GM21381 (cell line): Measurements from ENCODE around the gene JRKL.

Experiments used
- ATAC-seq: cut with Tn5 transposase; IDR thresholded peaks from one replicate; pipeline ENCODE4 v1.9.1; 2021; ENCODE audit warnings: mild to moderate bottlenecking, moderate library complexity; ENCODE audit not compliant: unreplicated experiment

JRKL gene

DNA sequence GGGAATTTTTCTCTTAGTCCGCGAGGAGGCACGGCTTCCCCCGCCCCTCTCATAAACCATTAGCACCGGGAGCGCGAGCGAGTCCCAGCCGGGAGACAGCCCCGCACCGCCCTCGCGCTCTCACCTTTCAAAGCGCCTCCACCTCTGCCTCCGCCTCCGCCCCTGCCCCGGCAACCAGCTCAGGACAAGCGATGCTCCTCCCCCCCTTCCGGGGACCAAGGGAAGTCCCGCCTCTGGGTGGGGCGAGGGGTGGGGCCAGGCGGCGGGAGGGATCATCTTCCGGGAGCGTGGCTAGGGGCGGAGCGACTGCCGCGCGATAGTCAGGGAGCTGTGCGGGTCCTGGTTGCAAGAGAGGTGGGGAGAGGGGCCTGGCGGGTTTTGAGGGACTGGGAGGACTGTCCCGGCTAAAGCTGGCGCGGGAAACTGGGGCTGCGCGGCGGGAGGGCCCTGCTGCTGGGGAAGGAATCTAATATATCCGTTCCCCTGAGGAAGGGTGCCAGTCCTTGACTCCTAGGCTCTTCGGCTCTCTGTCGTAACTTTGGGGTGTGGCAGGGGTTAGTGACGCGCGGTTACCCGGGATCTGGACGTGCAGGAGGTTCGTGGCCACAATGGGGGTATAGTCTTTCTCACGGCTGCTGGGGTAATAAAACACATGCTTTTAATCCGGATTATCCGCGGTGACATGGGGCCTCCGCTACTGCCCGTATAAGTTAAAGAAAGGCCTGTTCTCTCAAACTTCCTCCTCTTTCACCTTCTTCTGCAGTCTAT lies at the start of gene JRKL, which contains the start of gene CCDC82:
TSS of gene JRKL (plus strand) at position 294 of the 768 bp plus-strand sequence. CDS start 637 bp downstream, outside the sequence.
TSS of gene CCDC82 (minus strand) at position 193 of the 768 bp plus-strand sequence. CDS start 5,165 bp downstream, outside the sequence.
- peak; percentile 94 for ATAC-seq

DNA sequence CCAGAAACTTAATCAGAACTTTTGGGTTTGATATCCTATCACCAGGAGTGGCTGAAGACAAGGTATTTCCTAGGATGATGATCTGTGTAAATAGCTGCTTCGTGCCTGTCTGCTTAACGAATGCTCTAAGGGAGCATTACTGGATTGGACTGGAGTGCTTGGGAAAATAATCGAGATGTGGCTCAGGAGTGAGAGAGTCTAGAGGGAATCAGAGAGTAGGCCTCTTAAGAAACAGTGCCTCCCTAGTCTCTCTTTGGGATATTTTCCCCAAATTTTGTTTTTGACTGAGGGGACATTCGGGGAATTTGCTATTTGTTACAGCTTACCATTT lies 49.3 kb upstream of the JRKL start:
- no peak for ATAC-seq

DNA sequence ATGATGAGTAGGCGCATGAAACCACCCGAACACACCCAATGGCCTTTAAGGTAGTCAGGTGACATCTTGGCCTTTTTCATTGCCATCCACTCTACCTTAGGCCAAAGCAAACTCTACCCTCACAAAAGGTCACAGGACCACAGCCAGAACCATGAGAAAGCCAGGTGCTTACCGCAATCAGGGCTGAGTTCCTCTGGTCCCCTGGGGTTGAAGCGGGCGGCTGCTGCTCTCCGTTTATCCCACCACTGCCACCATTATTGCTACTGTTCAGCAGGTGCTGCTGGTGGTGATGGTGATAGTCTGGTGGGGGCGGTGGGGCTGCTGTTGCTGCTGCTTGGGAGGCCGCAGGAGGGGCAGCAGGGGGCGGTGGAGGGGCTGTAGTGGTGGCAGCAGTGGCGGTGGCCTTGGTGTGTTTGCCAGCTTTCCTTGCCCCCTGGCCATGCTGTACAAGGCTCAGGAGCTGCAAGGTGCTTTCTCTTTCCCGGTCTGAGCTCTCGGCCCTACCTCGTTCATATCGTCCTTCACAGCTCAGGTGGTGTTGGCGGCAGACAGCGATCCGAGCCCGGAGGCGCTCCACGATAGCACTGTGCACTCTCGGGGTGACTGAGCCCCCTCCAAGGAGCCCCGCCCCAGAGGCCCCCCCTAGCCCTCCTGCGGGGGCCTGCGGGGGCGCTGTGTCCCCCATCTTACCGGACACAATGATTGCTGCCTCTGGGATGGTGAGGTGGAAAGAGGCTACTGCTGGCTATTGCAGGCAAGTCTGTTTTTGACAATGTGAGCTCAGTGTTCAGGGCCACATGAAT lies 48.4 kb upstream of the JRKL start:
- ATAC-seq: peak; percentile 32

DNA sequence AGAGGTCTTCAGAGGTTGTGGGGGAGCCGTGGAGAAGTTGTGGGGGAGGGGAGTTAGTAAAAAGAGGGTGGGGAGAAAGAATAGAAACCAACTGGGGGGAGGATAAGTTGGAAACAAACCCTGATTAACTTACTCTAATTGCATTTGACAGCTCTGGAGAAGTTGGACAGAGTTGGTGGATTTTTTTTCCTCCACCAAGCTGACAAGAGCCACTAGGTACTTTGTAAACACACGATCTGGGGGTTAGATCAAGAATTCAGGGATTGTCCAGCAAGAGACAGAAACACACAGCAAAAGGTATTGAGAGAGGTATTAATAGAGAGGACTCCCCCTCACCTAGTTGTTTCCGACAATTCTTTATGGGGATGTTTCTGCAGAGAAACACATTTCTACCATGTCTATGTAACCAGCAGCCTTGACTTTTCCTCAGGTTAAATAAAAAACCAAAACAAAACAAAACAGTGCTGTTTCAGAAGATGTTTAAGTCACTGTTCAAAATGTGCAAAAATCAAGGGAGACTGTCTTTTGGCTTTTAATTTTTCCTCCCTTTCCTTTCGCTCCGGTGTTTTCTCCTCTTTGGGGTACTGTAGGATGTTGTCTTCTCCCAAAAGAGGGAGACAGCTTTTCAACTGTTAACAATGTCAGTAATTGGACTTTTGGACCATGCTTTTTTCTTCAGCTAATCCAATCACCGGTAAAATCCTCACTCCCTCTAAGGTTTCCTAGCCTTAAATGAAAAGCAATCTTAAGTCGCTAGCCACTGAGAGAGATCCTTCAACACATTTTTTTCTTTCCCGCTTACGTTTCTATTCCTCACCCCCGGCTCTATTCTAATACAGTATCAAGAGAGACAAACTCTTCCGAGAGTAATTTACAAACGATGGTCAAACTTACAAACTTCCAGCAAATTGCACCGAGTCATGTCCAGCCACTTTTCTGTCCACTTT lies 47.5 kb upstream of the JRKL start:
- ATAC-seq: no peak

DNA sequence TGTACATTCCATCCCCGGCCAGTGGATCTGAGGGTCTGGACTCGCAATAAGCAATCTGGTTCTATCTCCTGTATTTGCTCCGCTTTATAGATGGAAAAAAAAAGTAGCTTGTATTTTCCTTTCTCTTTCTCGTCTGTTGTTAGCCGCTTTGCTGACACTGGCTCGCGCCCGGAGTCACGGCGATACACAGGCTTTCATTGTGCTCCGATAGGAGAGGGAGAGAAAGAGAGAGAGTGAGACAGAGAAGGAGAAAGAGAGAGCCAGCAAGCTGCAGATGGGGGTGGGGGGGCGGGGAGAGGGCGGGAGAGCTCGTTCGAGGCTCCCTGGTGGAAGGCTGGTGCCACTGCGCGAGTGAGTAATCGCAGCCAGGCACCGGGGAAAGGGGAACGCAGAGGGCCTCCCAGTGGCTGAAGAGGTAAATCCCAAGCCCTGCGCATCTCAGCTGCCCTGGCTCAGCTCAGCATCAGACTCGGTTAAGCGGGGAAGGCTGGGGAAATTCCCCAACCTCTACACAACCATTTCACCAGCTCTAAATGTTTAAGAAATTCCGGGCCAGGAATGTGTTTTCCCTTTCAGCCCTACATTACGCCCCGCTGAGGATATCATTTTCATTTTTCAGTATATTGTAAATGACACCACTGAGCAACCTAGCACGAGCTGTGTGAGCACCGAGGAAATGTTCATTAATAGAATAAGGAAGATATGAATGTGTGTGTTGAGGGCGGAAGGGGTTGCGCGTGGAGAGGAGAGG lies 46.7 kb upstream of the JRKL start, which contains the start of gene MAML2:
TSS of gene MAML2 (minus strand) at position 235 of the 751 bp plus-strand sequence. CDS start 1,300 bp downstream, outside the sequence.
- ATAC-seq: peak; percentile 75

DNA sequence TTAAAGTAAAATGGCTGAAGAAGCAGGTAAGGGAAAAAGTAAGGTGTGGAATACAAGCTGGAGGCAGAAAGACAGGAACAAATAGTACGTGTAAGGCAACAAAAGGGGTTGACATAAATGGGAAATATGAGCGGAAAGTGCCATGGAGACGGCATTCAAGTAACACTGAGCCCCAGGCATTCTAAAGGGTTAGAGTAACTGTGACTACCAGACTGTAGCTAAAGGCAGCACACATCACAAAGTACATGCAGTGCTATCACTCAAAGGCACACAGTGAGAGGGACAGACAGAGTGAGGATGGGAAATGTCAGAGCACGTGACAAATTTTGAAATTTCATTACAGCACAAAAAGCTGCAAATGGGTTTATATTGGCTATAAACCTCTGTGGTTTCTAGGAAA lies 33.0 kb upstream of the JRKL start:
- ATAC-seq: no peak

DNA sequence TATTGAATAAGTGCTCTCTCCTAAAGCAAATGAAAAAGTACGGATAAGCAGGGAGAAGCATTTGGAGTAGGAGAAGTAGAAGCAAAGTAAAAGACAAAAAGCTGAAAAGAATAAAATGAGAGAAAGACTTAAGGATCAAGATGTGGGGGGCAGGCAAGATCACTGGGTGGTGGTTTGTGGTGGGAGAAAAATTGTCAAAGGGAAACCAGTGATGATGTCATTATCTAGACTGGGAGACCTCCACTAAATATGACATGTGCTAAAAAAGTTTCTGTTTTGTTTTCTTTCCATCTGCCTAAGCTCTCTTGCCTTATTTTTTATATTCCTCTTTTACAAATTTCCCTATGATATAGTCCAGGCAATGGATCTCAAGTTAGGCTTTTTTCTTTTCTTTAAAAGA lies 32.0 kb upstream of the JRKL start:
- peak; percentile 51 for ATAC-seq

DNA sequence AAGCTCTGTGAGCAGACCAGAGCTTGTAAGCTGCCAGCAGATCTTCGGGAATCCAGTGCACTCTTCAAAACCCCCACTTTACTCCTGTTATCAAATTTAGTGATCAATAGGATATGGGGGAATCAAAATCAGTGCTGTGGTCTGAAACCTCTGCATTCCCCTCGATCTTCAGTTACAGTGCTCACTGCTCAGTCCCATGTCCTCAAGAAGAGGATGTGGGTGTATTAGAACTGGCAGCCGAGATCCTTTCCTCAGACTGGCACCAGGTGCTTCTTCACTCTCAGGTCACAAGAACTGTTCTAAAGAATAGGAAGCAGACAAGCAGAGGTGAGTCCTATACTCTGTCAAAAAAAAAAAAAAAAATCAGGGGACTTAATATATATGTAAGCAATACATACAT lies 31.5 kb upstream of the JRKL start:
- no peak for ATAC-seq

DNA sequence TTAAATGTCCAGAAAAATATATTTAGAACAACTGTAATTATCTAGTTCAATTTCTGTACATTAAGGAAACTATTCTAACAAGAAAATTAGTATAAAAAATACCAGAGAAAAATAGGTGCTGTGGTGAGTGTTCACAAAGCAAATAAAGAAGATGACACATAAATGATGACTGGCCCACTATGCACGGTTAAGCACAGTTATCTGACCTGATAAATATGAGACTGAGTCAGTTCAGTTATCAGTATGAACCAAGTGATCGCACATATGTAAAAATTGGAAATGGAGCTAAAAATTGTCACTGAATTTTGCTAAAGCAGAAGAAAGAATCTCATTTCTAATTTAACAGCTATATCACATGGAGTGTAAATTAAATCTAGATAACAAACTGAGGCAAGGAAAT lies 28.0 kb upstream of the JRKL start:
- ATAC-seq: no peak

DNA sequence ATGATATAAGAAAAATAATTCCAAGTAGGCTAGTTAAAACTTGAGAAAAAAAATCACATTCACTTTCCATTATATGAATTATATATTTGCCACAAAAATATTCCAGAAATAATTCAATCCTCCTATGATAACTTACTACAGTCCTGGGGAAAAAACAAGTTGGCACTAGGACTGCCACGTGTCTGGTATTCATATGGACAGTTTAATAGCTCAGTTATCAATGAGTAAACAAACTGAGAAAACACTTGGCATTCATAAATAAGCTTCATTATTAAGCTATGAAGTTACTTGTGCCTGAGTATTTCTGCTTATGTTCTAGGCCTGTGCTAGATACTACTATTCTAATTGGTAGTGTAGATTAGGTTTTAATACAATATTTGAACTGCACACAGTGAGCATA lies 24.3 kb upstream of the JRKL start:
- no peak for ATAC-seq

DNA sequence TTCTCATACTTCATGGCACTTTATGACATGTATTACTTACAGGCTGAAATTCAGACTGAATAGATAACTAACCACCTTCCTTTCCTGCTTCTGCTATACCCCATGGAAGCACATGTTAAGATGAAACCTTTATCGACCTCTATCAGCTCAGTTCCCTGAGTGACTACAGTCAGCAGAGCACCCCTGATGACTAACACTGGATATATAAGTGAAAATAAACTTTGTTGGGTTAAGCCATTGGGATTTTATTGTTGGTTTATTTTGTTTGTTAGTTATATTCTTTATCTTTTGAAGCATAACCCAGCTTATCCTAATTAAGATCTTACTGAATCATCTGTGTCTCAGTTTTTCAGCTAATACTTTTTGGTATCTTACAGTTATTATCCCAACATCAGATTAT lies 23.8 kb upstream of the JRKL start:
- no peak for ATAC-seq

DNA sequence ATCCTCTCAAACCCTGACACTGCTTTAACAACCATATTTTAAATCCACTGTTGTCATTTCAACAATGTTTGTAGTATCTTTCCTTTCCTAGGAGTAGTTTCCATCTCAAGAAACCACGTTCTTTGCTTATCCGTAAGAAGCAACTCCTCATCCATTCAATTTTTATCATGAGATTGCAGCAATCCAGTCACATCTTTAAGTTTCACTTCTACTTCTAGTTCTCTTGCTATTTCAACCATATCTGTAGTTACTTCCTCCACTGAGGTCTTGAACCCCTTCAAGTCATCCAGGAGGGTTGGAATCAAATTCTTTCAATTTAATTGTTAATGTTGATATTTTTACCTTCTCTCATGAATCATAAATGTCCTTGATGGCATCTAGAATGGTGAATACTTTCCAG lies 22.5 kb upstream of the JRKL start:
- no peak for ATAC-seq

DNA sequence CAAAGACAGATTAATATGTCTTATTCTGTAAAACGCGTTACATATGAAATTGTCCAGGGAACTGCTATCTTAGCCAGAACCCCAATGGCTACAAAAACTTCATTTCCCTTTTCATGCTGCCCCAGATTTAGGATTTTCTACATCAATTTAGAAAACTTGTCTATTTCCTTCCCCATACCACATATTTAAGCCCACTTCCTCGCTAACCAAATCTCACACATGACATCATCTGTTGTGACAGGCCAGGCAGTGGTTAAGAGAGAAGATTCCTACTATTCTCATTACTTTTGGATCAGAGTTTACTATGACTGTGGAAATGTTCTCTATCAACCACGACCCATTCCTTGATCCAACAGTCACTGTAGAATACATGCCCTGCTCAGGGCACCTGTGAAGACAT lies 16.0 kb upstream of the JRKL start:
- no peak for ATAC-seq

DNA sequence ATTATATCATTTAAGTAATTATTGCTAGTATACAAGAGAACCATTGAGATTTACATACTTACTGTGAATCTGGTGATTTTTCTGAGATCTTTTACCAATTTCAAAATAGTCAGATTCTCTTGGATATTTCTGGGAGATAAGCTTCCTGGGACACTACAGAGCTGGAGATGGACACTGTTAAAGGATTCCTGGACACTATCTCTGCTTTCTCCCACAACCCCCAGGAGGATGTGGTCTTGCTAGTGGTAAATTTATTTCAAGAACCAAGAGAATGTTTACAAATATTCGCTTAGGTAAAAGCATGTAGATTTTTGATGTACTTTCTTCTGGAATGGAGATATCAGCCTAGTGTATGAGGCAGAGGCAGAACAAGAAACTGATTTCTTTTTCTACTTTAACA lies 13.0 kb upstream of the JRKL start:
- ATAC-seq: no peak

DNA sequence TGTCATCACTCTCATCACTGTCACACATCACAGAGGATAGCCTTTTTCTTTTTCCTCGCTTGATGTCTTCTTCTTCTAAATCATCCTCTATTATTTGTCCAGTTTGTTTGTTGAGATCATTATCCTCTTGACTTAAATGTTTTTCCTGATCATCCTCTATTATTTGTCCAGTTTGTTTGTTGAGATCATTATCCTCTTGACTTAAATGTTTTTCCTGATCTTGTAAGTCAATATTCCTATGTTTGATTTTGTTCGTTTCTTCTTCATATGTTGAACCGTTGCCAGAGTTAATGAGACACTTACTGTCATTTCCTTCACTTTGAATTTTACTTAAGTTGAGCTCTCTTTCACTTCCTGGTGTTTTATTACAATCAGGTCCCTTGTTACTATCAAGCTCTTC lies 5.7 kb upstream of the JRKL start:
- no peak for ATAC-seq

DNA sequence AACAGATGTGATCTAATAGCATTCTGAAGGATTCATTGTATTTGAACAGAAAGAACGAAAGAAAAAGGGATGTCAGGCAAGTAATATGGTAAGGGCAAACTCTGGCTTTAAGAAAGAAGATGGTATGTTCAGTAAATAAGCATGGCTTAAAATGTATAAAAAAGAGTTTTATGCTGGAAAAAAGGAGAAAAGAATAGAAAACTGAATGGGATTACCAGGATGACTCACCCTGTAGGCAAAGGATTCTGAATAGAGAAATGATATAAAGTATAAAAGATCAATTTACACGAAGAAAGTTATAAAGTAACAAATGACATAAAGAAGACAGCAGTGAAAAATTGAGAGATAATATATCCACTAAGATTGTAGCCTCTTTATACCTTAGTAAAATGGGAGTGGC lies 4.6 kb upstream of the JRKL start:
- no peak for ATAC-seq

DNA sequence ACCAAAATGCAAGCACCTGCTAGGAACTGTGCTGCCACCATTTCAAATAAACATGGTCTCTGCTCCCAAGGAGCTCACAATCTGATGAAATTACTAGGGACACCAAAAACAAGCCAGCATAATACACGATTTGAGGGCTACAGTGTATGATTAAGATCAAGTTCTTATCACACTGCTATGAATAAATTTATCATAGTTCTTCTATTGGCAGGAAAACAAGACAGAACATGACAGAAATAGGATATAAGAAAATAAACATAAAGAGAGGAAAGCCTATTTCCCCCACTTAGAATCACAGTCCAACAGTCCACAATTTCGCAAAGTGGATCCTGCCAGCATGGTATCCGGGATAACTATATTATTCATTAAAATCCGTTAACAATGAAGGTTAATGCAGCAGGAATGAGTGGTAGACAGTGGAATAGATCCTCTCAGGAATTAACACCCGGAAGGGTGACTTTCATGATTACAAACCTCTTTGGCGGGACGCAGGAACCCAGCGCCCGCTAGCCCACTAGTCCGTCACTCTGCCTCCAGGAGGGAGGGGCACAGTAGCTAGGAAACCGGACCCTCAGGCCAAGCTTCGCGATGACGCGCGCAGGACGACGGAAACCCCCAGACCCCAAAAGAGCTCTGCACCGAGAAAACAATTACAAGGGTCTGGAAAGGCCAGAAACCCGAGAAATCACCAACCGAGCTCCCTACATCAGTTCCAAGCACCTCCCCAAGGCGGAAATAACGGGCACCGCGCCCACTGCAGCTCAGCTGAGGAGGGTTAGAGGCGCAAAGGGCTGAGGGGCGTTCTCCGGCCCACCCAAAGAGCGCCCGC lies 708 bp upstream of the JRKL start:
- ATAC-seq: peak; percentile 51

DNA sequence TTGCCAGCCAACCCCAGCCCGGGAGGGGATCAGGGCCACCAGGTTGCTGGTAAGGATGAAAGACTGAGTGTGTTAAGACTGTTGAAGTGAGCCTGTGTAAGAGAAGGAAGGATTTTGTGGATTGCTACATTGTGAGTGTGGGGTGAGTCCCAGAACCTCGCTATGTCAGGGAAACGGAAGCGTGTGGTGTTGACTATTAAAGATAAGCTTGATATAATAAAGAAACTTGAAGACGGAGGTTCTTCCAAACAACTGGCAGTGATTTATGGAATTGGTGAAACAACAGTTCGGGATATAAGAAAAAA lies 627 bp downstream of the JRKL start:
- ATAC-seq: peak; percentile 0

DNA sequence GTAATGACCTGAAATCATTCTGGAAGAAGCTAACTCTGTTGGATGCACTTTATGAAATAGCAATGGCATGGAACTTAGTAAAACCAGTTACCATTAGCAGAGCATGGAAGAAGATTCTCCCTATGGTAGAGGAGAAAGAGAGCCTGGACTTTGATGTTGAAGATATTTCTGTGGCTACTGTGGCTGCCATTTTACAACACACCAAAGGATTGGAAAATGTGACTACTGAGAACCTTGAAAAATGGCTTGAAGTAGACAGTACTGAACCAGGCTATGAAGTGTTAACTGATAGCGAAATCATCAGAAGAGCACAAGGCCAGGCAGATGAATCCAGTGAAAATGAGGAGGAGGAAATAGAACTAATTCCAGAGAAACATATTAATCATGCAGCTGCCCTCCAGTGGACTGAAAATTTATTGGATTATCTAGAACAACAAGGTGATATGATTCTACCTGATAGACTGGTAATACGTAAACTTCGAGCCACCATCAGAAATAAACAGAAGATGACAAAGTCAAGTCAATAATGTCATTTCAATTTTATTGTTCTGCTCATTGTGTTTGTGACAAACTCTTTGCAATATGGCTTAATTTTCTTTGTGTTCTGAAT lies 2.0 kb downstream of the JRKL start:
- no peak for ATAC-seq
